Measurements from ENCODE around the gene CHST12. TPM values are rescaled to one million over a fixed set of nuclear protein-coding genes. Genes with fewer than 3 reads are reported as not detected.

CHST12 gene
- total and polyA plus RNA-seq, 10 of the 15 experiments (the other 5 are each of a cell fraction or from before 2014, with no cell fraction given), result 0.05 to 14.2 (median 3.3) TPM

GRCh38 chr7:2358968-2359527, 44.4 kb upstream of the CHST12 start:
- peaks cover 18 to 25% of the 10 kb centered on the region in 2 experiments for H3K36me3 ChIP-seq (ENCODE audit: control insufficient read depth in 2 of 2, insufficient read depth in 2 of 2, low read length in 1 of 2)
- intact Hi-C loops (cut with micrococcal nuclease; ENCODE audit: unreplicated experiment), result no loop called here
- ChIA-PET POLR2A (no interaction called here), RAD21 (ENCODE audit: unreplicated experiment) (no interaction called here), SMC1A (ENCODE audit: uncharacterized antibody, unreplicated experiment) (no interaction called here), CTCF (interaction anchor here (0.6 to 3.4 kb wide), 3 partner anchors 11 to 780 kb away, joined by 3 to 14 read pairs (median 5); no protein-coding TSS in a partner anchor)
- H3K4me1 ChIP-seq (ENCODE audit: control insufficient read depth, insufficient read depth, low read length), result peaks cover 7% of the 10 kb centered on the region
- H3K27me3 ChIP-seq (replicated peaks in 1 of 2; ENCODE audit: control insufficient read depth in 2 of 2, insufficient read depth in 2 of 2, low read length in 1 of 2), result no peaks in the 10 kb centered on the region
- in situ Hi-C loops (cut with MboI), result no loop called here
- no peak overlapping the region for H2AFZ ChIP-seq (ENCODE audit: control insufficient read depth, low read depth, low read length)
- TF ChIP-seq HDAC2 (IDR thresholded peaks at IDR 0.05) (no peak), POU2F2 (IDR thresholded peaks at IDR 0.05; ENCODE audit: borderline replicate concordance, low read depth, low read length) (no peak), HDAC6 (IDR thresholded peaks at IDR 0.05; ENCODE audit: unreplicated experiment) (no peak), CREB1 (IDR thresholded peaks at IDR 0.05; ENCODE audit: low read depth) (no peak), MEF2A (IDR thresholded peaks at IDR 0.05; ENCODE audit: insufficient read depth, low read depth, low read length) (no peak), WRNIP1 (IDR thresholded peaks at IDR 0.05; ENCODE audit: borderline replicate concordance, low read depth, low read length) (no peak), SREBF2 (IDR thresholded peaks at IDR 0.05; ENCODE audit: low read length) (no peak), PKNOX1 (IDR thresholded peaks at IDR 0.05) (peak; percentile 73), MTA2 (IDR thresholded peaks at IDR 0.05; ENCODE audit: low read depth) (no peak), PBX3 (IDR thresholded peaks at IDR 0.05; ENCODE audit: insufficient replicate concordance, low read depth, low read length) (peak; percentile 20)
- ATAC-seq (no peak), FAIRE-seq (no peak), DNase-seq (ENCODE audit: low read depth, low spot score) (no peak)
- H3K9ac ChIP-seq (ENCODE audit: control insufficient read depth, insufficient read depth, low read length), result no peak overlapping the region
- 47% methylated on average over 8 of the region's 8 CpGs for WGBS (ENCODE audit: insufficient coverage, insufficient replicate concordance, low lambda C conversion rate, missing lambda C conversion rate)
- peak overlapping the region; percentile 37; the same call in 1 of the 2 replicates for H3K4me2 ChIP-seq (ENCODE audit: control insufficient read depth, insufficient read depth)
- no peak overlapping the region for H3K27ac ChIP-seq (ENCODE audit: control insufficient read depth, insufficient read depth)
- BruUV-seq (replicated peaks), result no TSS peak
- peaks cover 64% of the 10 kb centered on the region for H3K79me2 ChIP-seq (ENCODE audit: control insufficient read depth, insufficient read depth, low read length)
- H3K4me3 ChIP-seq, result peak overlapping the region; percentile 39
- no peaks in the 10 kb centered on the region for H3K9me3 ChIP-seq (replicated peaks; ENCODE audit: control insufficient read depth, insufficient read depth, low read length)
- H4K20me1 ChIP-seq (ENCODE audit: control insufficient read depth, insufficient read depth), result peaks cover 3% of the 10 kb centered on the region; the same call in 1 of the 2 replicates

Data from GM12878 (cell line).